HAP-1 (cell line): ENCODE data around the gene ATP10D.
"Not testable (repeated sequence)": the region's sequence is repeated elsewhere in the genome, so short reads cannot be mapped to it uniquely, and the experiment has no call there.

Experiments used
- DNase-seq, 2 experiments: peaks; one replicate each; pipeline ENCODE4 v3.0.0-alpha.2; 2016 to 2020; ENCODE audit warnings: low spot score in 2 of 2
- H3K27me3 ChIP-seq: fragments of 250-450 bp; sonication (Bioruptor Pico); 2 replicates; pipeline ENCODE4 v1.5.1; 2020; ENCODE audit warnings: low read depth, mild to moderate bottlenecking, moderate library complexity
- H3K36me3 ChIP-seq: fragments of 250-450 bp; sonication (Bioruptor Pico); replicated peaks from 2 replicates; pipeline ENCODE4 v1.5.1; 2020; ENCODE audit warnings: mild to moderate bottlenecking
- H3K4me1 ChIP-seq: fragments of 250-450 bp; sonication (Bioruptor Pico); 2 replicates; pipeline ENCODE4 v1.5.1; 2020; ENCODE audit warnings: mild to moderate bottlenecking
- H3K4me3 ChIP-seq: fragments of 250-450 bp; sonication (Bioruptor Pico); 2 replicates; pipeline ENCODE4 v1.5.1; 2020; ENCODE audit warnings: mild to moderate bottlenecking, moderate library complexity
- H3K9me3 ChIP-seq: fragments of 250-450 bp; sonication (Bioruptor Pico); 2 replicates; pipeline ENCODE4 v1.5.1; 2020; ENCODE audit warnings: mild to moderate bottlenecking, moderate library complexity
- in situ Hi-C: fragments of 300-500 bp; cut with MboI; formaldehyde crosslinking; loops from 3 replicates; pipeline ENCODE4 v1.14.3; 2020; ENCODE audit warnings: low sequenced_read_pairs, inconsistent platforms, mixed read lengths

The ATP10D gene

GRCh38 chr4:47532658-47533057 lies 47.6 kb downstream of the ATP10D start:
- no peaks in the 10 kb centered on the region for H3K27me3 ChIP-seq
- in situ Hi-C loops, result no loop called here
- H3K4me3 ChIP-seq, result no peak overlapping the region

GRCh38 chr4:47533689-47534347 lies 48.7 kb downstream of the ATP10D start:
- Histone ChIP-seq H3K36me3 (peaks cover 61% of the 10 kb centered on the region), H3K9me3 (no peaks in the 10 kb centered on the region; the same call in 1 of the 2 replicates), H3K27me3 (no peaks in the 10 kb centered on the region), H3K4me3 (no peak overlapping the region), H3K4me1 (peaks cover 16% of the 10 kb centered on the region)
- in situ Hi-C loops, result no loop called here
- no peak for DNase-seq

More at GRCh38 chr4:47532658-47533057, 47.6 kb downstream of the ATP10D start:
- Histone ChIP-seq H3K9me3 (peaks cover 4% of the 10 kb centered on the region; the same call in 1 of the 2 replicates), H3K36me3 (peaks cover 61% of the 10 kb centered on the region), H3K4me1 (peaks cover 16% of the 10 kb centered on the region)
- no peak for DNase-seq

- peaks cover 64% of the 10 kb centered on the region for H3K36me3 ChIP-seq
- peaks cover 16% of the 10 kb centered on the region for H3K4me1 ChIP-seq
- no peak for DNase-seq
- no peaks in the 10 kb centered on the region for H3K9me3 ChIP-seq
- in situ Hi-C loops, result no loop called here
- no peak overlapping the region for H3K4me3 ChIP-seq
- H3K27me3 ChIP-seq, result no peaks in the 10 kb centered on the region
Observed at GRCh38 chr4:47534772-47535171, 49.7 kb downstream of the ATP10D start.

GRCh38 chr4:47535567-47536147 lies 50.6 kb downstream of the ATP10D start:
- no peak overlapping the region for H3K4me3 ChIP-seq
- H3K36me3 ChIP-seq, result peaks cover 67% of the 10 kb centered on the region
- in situ Hi-C loops, result no loop called here
- DNase-seq, result no peak
- H3K4me1 ChIP-seq, result peaks cover 10% of the 10 kb centered on the region
- no peaks in the 10 kb centered on the region for H3K27me3 ChIP-seq
- no peaks in the 10 kb centered on the region for H3K9me3 ChIP-seq

DNA sequence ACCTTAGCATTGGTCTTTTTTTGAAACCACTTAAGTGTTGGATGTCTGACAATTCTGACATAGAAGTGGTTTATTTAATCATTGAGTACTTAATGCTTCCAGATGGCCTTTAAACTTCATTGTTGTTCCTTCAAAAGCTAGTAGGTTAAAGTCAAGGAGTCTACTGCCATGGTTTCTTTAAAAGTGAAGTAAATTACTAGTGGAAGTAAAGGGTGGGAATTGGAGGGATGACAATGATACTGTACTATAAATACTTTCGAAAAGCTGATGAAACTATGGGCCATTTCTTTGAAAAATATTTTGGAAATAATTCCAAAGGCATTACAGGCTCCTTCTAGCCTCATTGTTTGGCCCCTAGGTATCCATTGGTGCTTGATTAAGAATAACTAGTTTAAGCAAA lies 51.9 kb downstream of the ATP10D start:
- no peaks in the 10 kb centered on the region for H3K9me3 ChIP-seq
- no peak for DNase-seq
- in situ Hi-C loops, result no loop called here
- H3K36me3 ChIP-seq, result peaks cover 74% of the 10 kb centered on the region
- H3K4me1 ChIP-seq, result no peaks in the 10 kb centered on the region
- H3K27me3 ChIP-seq, result no peaks in the 10 kb centered on the region
- no peak overlapping the region for H3K4me3 ChIP-seq

GRCh38 chr4:47538111-47538824 lies 53.2 kb downstream of the ATP10D start:
- DNase-seq, result no peak
- H3K4me3 ChIP-seq, result no peak overlapping the region
- no peaks in the 10 kb centered on the region for H3K27me3 ChIP-seq
- in situ Hi-C loops, result no loop called here
- H3K9me3 ChIP-seq, result no peaks in the 10 kb centered on the region
- peaks cover 78% of the 10 kb centered on the region for H3K36me3 ChIP-seq
- H3K4me1 ChIP-seq, result no peaks in the 10 kb centered on the region

DNA sequence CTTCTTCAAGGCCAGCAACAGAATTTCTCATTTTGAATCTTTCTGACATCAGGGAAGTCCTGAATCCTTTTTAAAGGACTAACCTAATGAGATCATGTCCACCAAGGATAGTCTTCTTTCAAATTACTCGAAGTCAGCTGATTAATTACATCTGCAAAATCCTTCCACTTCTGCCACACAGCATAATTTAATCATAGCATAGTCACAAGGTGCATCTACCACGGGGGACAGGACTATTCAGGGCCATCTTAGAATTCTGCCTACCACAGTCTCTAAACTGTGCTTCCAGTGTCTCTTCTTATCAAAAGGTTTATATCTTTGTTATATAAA lies 53.7 kb downstream of the ATP10D start:
- Histone ChIP-seq H3K36me3 (peaks cover 75% of the 10 kb centered on the region), H3K27me3 (no peaks in the 10 kb centered on the region), H3K9me3 (no peaks in the 10 kb centered on the region), H3K4me3 (no peak overlapping the region), H3K4me1 (no peaks in the 10 kb centered on the region)
- no peak for DNase-seq
- in situ Hi-C loops, result no loop called here

GRCh38 chr4:47542640-47543039 lies 57.6 kb downstream of the ATP10D start:
- in situ Hi-C loops, H3K4me3 ChIP-seq, H3K27me3 ChIP-seq, H3K4me1 ChIP-seq, DNase-seq, H3K9me3 ChIP-seq: not testable (repeated sequence)
- H3K36me3 ChIP-seq, result peaks cover 69% of the 10 kb centered on the region

GRCh38 chr4:47543331-47543730 lies 58.3 kb downstream of the ATP10D start:
- in situ Hi-C loops, result no loop called here
- no peaks in the 10 kb centered on the region for H3K27me3 ChIP-seq
- no peak for DNase-seq
- H3K4me3 ChIP-seq, result no peak overlapping the region
- no peaks in the 10 kb centered on the region for H3K9me3 ChIP-seq
- peaks cover 69% of the 10 kb centered on the region for H3K36me3 ChIP-seq
- no peaks in the 10 kb centered on the region for H3K4me1 ChIP-seq

DNA sequence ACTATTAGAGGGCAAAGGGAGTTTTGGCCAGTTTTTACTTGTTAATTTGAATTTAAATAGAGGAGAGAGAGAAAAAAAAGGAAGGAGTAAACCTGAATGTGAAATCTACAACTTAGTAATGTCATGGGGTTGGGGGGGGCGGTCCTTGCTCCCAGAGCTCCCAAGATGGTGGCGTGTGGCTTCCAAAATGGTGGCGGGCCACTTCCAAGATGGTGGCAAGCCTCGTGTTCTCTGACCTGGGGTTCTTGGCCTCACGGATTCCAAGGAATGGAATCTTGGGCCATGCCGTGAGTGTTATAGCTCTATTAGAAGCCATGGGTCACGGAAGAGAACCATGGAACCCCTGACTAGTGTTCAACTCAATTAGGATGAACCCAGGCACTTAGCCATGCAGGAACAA lies 65.3 kb downstream of the ATP10D start:
- H3K27me3 ChIP-seq, DNase-seq, H3K4me3 ChIP-seq, H3K4me1 ChIP-seq, H3K9me3 ChIP-seq, in situ Hi-C loops: not testable (repeated sequence)
- H3K36me3 ChIP-seq, result peaks cover 77% of the 10 kb centered on the region

DNA sequence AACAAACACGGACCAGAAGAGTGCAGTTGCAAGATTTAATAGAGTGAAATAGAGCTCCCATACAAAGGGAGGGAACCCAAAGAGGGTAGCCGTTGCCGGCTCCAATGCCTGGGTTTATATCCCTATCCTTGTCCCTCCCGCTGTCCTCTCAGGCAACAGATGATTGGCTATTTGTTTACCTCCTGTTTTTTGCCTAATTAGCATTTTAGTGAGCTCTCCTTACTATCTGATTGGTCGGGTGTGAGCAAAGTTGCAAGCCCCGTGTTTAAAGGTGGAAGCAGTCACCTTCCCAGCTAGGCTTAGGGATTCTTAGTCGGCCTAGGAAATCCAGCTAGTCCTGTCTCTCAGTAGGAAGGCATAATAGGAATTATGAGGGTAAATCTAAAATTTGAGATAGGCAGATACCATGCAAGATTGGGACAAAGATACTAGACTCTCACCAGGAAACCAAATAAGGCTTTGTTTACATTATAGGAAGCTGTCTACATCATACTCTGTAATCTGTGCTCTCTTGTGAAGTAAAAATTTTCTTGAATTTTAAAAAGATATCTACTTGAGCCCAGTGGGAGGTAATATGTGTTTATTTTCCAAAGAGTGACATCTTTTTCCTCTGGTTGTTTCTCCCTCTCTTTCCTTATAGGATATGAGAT lies 65.9 kb downstream of the ATP10D start:
- Histone ChIP-seq H3K9me3 (no peaks in the 10 kb centered on the region), H3K4me3 (no peak overlapping the region), H3K36me3 (peaks cover 72% of the 10 kb centered on the region), H3K27me3 (no peaks in the 10 kb centered on the region), H3K4me1 (no peaks in the 10 kb centered on the region)
- DNase-seq, result no peak
- in situ Hi-C loops, result no loop called here

GRCh38 chr4:47551682-47552081 lies 66.6 kb downstream of the ATP10D start:
- Histone ChIP-seq H3K27me3 (no peaks in the 10 kb centered on the region), H3K4me1 (no peaks in the 10 kb centered on the region), H3K36me3 (peaks cover 65% of the 10 kb centered on the region), H3K9me3 (no peaks in the 10 kb centered on the region), H3K4me3 (no peak overlapping the region)
- in situ Hi-C loops, result no loop called here
- DNase-seq, result no peak

DNA sequence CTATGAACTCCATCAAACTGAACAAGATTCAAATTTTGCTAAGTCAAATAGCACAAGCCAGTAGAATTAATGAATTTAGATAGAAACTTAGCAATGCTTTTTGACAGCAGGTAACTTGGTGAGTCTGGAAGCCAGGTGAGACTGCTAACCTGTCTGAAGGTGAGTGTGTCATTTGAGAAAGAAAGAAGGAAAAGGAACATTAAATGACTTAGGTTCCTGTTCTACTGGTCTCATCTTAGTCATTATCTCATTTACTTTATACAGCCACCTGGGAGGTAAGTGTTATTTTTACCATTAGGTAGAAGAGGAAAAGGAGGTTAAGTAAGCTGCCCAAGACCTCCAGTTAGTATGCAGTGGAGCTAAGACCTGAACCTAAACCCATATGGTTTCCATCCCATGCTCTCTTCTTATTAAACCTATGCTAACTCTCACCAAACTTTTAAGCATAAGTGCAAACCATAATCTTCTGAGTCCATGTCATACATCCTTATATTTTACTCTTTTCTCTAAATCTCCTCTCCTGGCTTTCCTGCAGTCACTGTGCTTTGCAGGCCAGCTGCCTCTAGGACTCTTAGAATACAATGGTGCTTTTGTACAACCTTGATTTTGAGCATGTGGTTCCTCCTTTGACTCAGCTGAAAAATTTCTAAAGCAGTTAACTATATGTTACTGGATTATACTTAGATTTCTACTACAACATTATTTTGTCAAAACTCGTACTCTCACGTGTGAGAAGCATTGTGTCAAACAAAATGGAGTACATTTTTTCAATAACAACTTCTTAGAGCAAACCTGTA lies 68.5 kb downstream of the ATP10D start:
- H3K4me3 ChIP-seq, result no peak overlapping the region
- no peaks in the 10 kb centered on the region for H3K4me1 ChIP-seq
- DNase-seq, result no peak
- H3K9me3 ChIP-seq, result no peaks in the 10 kb centered on the region
- no peaks in the 10 kb centered on the region for H3K27me3 ChIP-seq
- H3K36me3 ChIP-seq, result peaks cover 59% of the 10 kb centered on the region
- in situ Hi-C loops, result no loop called here
